ENCODE results near the gene RNF213. TPM values are rescaled to one million over a fixed set of nuclear protein-coding genes. Genes with fewer than 3 reads are reported as not detected.
A peak's percentile ranks its signal among the peaks of the same experiment; 100 is the strongest.

The RNF213 gene
- 23.5 and 23.8 TPM in 2 replicates for total RNA-seq (2014; rRNA removed; shearing (Covaris generic))

GRCh38 chr17:80260791-80261158, at the start of gene RNF213:
TSS of gene RNF213 (plus strand) at chr17:80260852. CDS start at chr17:80263682, 2,830 bp downstream.
- peak; percentile 43 for DNase-seq (ENCODE audit: low read depth)

- DNase-seq (ENCODE audit: low read depth): no peak
Measured at GRCh38 chr17:80212109-80212508, 48.5 kb upstream of the RNF213 start.

- no peak for DNase-seq (ENCODE audit: low read depth)
Measured at GRCh38 chr17:80212511-80212910, 48.1 kb upstream of the RNF213 start.

GRCh38 chr17:80212962-80213642, 47.5 kb upstream of the RNF213 start:
- DNase-seq (ENCODE audit: low read depth): no peak

- DNase-seq (ENCODE audit: low read depth): no peak
Measured at GRCh38 chr17:80213643-80213975, 47.0 kb upstream of the RNF213 start.

GRCh38 chr17:80214012-80214877, 46.4 kb upstream of the RNF213 start:
- DNase-seq (ENCODE audit: low read depth): no peak

GRCh38 chr17:80214878-80215210, 45.8 kb upstream of the RNF213 start:
- DNase-seq (ENCODE audit: low read depth): no peak

- DNase-seq (ENCODE audit: low read depth): no peak
Measured at GRCh38 chr17:80216473-80217456, 43.9 kb upstream of the RNF213 start.

GRCh38 chr17:80217703-80218362, 42.8 kb upstream of the RNF213 start:
- DNase-seq (ENCODE audit: low read depth): no peak

GRCh38 chr17:80218391-80218790, 42.3 kb upstream of the RNF213 start:
- no peak for DNase-seq (ENCODE audit: low read depth)

GRCh38 chr17:80219013-80219762, 41.5 kb upstream of the RNF213 start:
- DNase-seq (ENCODE audit: low read depth): peak; percentile 86

- no peak for DNase-seq (ENCODE audit: low read depth)
Measured at GRCh38 chr17:80219763-80220053, 40.9 kb upstream of the RNF213 start.

GRCh38 chr17:80220054-80220735, 40.5 kb upstream of the RNF213 start, which contains the start of the genes SGSH and SLC26A11:
TSS of gene SGSH (minus strand) at chr17:80220333. CDS start at chr17:80220313, 20 bp downstream.
TSS of gene SLC26A11 (plus strand) at chr17:80220427. CDS start at chr17:80221561, 1,134 bp downstream.
- DNase-seq (ENCODE audit: low read depth): peak; percentile 44

- DNase-seq (ENCODE audit: low read depth): no peak
Measured at GRCh38 chr17:80220736-80221215, 39.9 kb upstream of the RNF213 start.

GRCh38 chr17:80221351-80222105, 39.1 kb upstream of the RNF213 start:
- DNase-seq (ENCODE audit: low read depth): no peak

- DNase-seq (ENCODE audit: low read depth): no peak
Measured at GRCh38 chr17:80222376-80223141, 38.1 kb upstream of the RNF213 start.

- DNase-seq (ENCODE audit: low read depth): no peak
Measured at GRCh38 chr17:80223142-80223815, 37.4 kb upstream of the RNF213 start.
